IMR-90 (cell line): ENCODE data around the gene GFM2. TPM values are rescaled to one million over a fixed set of nuclear protein-coding genes. Genes with fewer than 3 reads are reported as not detected.

ENCODE experiments used
- ATAC-seq: fragments of 200-7000 bp; cut with Tn5 transposase; 2 replicates; pipeline ENCODE4 v1.9.1; 2020; ENCODE audit warnings: low read depth, mild to moderate bottlenecking, moderate library complexity
- BruUV-seq: library from RNA; stranded (reverse); fragments of 400-500 nt; replicated peaks from 2 replicates; lab custom pipeline; 2021; lab: Mats Ljungman, UMichigan
- CTCF ChIA-PET: fragments of 300-600 bp; formaldehyde crosslinking; extraction: SDS; loops from one replicate; lab custom pipeline; 2021; ENCODE audit warnings: antibody characterized with exemption; lab: Yijun Ruan, JAX
- POLR2A ChIA-PET: fragments of 300-600 bp; sonication (Branson Sonifier 250); formaldehyde crosslinking; loops from one replicate; lab custom pipeline; 2022; ENCODE audit warnings: antibody characterized with exemption; ENCODE audit not compliant: unreplicated experiment; lab: Charles Lee
- DNase-seq: peaks from one replicate; pipeline ENCODE4 v3.0.0; 2013
- H2AFZ ChIP-seq: replicated peaks from 2 replicates; pipeline ENCODE3; 2013; ENCODE audit warnings: low read length, mild to moderate bottlenecking; ENCODE audit not compliant: poor library complexity
- H2AK5ac ChIP-seq: 2 replicates; pipeline ENCODE4 v1.6.1; 2013; ENCODE audit warnings: low read depth, low read length, inconsistent platforms
- H2AK9ac ChIP-seq: replicated peaks from 2 replicates; pipeline ENCODE3; 2013; ENCODE audit warnings: mild to moderate bottlenecking, low read depth, low read length, moderate library complexity; ENCODE audit not compliant: poor library complexity
- H2BK120ac ChIP-seq: 2 replicates; pipeline ENCODE4 v1.6.1; 2013; ENCODE audit warnings: low read depth, low read length, inconsistent platforms
- H2BK15ac ChIP-seq: 3 replicates; pipeline ENCODE4 v1.6.1; 2013; ENCODE audit warnings: low read depth, low read length, inconsistent platforms
- H2BK20ac ChIP-seq: 2 replicates; pipeline ENCODE4 v1.6.1; 2013; ENCODE audit warnings: low read depth, mild to moderate bottlenecking, inconsistent platforms, low read length, moderate library complexity
- H2BK5ac ChIP-seq: 2 replicates; pipeline ENCODE4 v1.6.1; 2013; ENCODE audit warnings: mild to moderate bottlenecking, low read depth, low read length, inconsistent platforms; ENCODE audit not compliant: poor library complexity, severe bottlenecking
- H3K14ac ChIP-seq: replicated peaks from 2 replicates; pipeline ENCODE4 v1.6.1; 2013; ENCODE audit warnings: low read depth, low read length, inconsistent platforms
- H3K18ac ChIP-seq: 2 replicates; pipeline ENCODE4 v1.6.1; 2013; ENCODE audit warnings: low read depth, low read length, control low read depth
- H3K23ac ChIP-seq: 2 replicates; pipeline ENCODE4 v1.6.1; 2013; ENCODE audit warnings: low read depth, low read length, inconsistent platforms
- H3K27ac ChIP-seq: 2 replicates; pipeline ENCODE4 v1.5.1; 2013; ENCODE audit warnings: mild to moderate bottlenecking, control low read depth, low read length; ENCODE audit not compliant: insufficient read depth
- H3K27me3 ChIP-seq: 2 replicates; pipeline ENCODE4 v1.6.1; 2013; ENCODE audit warnings: low read length; ENCODE audit not compliant: control insufficient read depth, insufficient read depth
- H3K36me3 ChIP-seq: 2 replicates; pipeline ENCODE4 v1.6.1; 2013; ENCODE audit warnings: low read length, mixed read lengths; ENCODE audit not compliant: control insufficient read depth, insufficient read depth
- H3K4ac ChIP-seq: 2 replicates; pipeline ENCODE4 v1.6.1; 2013; ENCODE audit warnings: low read depth, low read length, inconsistent platforms
- H3K4me1 ChIP-seq: 2 replicates; pipeline ENCODE4 v1.6.1; 2013; ENCODE audit warnings: low read length, mixed read lengths; ENCODE audit not compliant: control insufficient read depth, insufficient read depth
- H3K4me2 ChIP-seq: 2 replicates; pipeline ENCODE4 v1.6.1; 2013; ENCODE audit warnings: low read depth, mild to moderate bottlenecking, control low read depth, low read length, moderate library complexity
- H3K4me3 ChIP-seq: 2 replicates; pipeline ENCODE4 v1.5.1; 2013; ENCODE audit warnings: low read depth, mild to moderate bottlenecking, control low read depth, low read length, moderate library complexity; ENCODE audit not compliant: insufficient read depth
- H3K56ac ChIP-seq: 2 replicates; pipeline ENCODE4 v1.6.1; 2013; ENCODE audit warnings: low read length, inconsistent platforms; ENCODE audit not compliant: insufficient read depth; ENCODE audit errors: extremely low read depth
- H3K79me1 ChIP-seq, 2 experiments: 2 replicates each; pipeline ENCODE4 v1.6.1; 2013; ENCODE audit warnings: low read length in 2 of 2, inconsistent platforms in 1 of 2, low read depth in 1 of 2
- H3K9ac ChIP-seq: 2 replicates; pipeline ENCODE4 v1.6.1; 2013; ENCODE audit warnings: low read depth, low read length, control low read depth
- H3K9me1 ChIP-seq: 2 replicates; pipeline ENCODE4 v1.6.1; 2013; ENCODE audit warnings: low read length, inconsistent platforms; ENCODE audit not compliant: insufficient read depth
- H3K9me3 ChIP-seq: 2 replicates; pipeline ENCODE4 v1.6.1; 2013; ENCODE audit warnings: low read length; ENCODE audit not compliant: control insufficient read depth, insufficient read depth
- H4K20me1 ChIP-seq: 2 replicates; pipeline ENCODE4 v1.6.1; 2013; ENCODE audit warnings: low read length, inconsistent platforms; ENCODE audit not compliant: insufficient read depth
- H4K5ac ChIP-seq: 2 replicates; pipeline ENCODE4 v1.6.1; 2013; ENCODE audit warnings: mild to moderate bottlenecking, low read depth, low read length, control low read depth
- H4K8ac ChIP-seq, 2 experiments: 2 replicates each; pipeline ENCODE4 v1.6.1; 2013; ENCODE audit warnings: low read depth in 2 of 2, low read length in 2 of 2, control low read depth in 1 of 2, inconsistent platforms in 1 of 2
- H4K91ac ChIP-seq: 2 replicates; pipeline ENCODE4 v1.6.1; 2013; ENCODE audit warnings: low read depth, low read length, inconsistent platforms; ENCODE audit not compliant: insufficient read depth
- BHLHE40 ChIP-seq: fragments of 150-350 bp; IDR thresholded peaks from 2 replicates; pipeline ENCODE4 v1.6.1; 2016; ENCODE audit warnings: mild to moderate bottlenecking, low read depth, low read length
- CEBPB ChIP-seq: IDR thresholded peaks from 2 replicates; pipeline ENCODE4 v1.6.1; 2012; ENCODE audit warnings: low read depth, low read length, improper control_type of control experiment
- CHD1 ChIP-seq: IDR thresholded peaks from 2 replicates; pipeline ENCODE4 v1.6.1; 2012; ENCODE audit warnings: low read depth, low read length, improper control_type of control experiment
- FOS ChIP-seq: fragments of 150-350 bp; IDR thresholded peaks from 2 replicates; pipeline ENCODE4 v1.6.1; 2016; ENCODE audit warnings: low read depth, low read length
- MAFK ChIP-seq: IDR thresholded peaks from 2 replicates; pipeline ENCODE4 v1.6.1; 2012; ENCODE audit warnings: low read depth, low read length, improper control_type of control experiment
- MAZ ChIP-seq: IDR thresholded peaks from 2 replicates; pipeline ENCODE4 v1.6.1; 2012; ENCODE audit warnings: low read depth, mild to moderate bottlenecking, low read length, improper control_type of control experiment, moderate library complexity, borderline replicate concordance
- MXI1 ChIP-seq: IDR thresholded peaks from 2 replicates; pipeline ENCODE4 v1.6.1; 2012; ENCODE audit warnings: low read depth, mild to moderate bottlenecking, low read length, moderate library complexity, borderline replicate concordance
- POLR2A ChIP-seq: IDR thresholded peaks from 2 replicates; pipeline ENCODE4 v1.6.1; 2012; ENCODE audit warnings: mild to moderate bottlenecking, low read depth, low read length
- RAD21 ChIP-seq: IDR thresholded peaks from 2 replicates; pipeline ENCODE4 v1.6.1; 2012; ENCODE audit warnings: low read length, improper control_type of control experiment
- RCOR1 ChIP-seq: IDR thresholded peaks from 2 replicates; pipeline ENCODE4 v1.6.1; 2012; ENCODE audit warnings: mild to moderate bottlenecking, low read length, improper control_type of control experiment; ENCODE audit not compliant: insufficient replicate concordance
- RFX5 ChIP-seq: IDR thresholded peaks from 2 replicates; pipeline ENCODE4 v1.8.0; 2012; ENCODE audit warnings: low read depth, mild to moderate bottlenecking, low read length, moderate library complexity
- SMC3 ChIP-seq: fragments of 150-350 bp; IDR thresholded peaks from 2 replicates; pipeline ENCODE4 v1.6.1; 2016; ENCODE audit warnings: low read depth, mild to moderate bottlenecking, antibody characterized with exemption, low read length, moderate library complexity
- USF2 ChIP-seq: fragments of 150-350 bp; IDR thresholded peaks from 2 replicates; pipeline ENCODE4 v1.6.1; 2017; ENCODE audit warnings: mild to moderate bottlenecking, antibody characterized with exemption, low read length, low read depth
- WGBS, 2 experiments: methylation state at CpG; one replicate each; pipeline versions ENCODE4 v1.1.5 to v1.1.7; 2013; ENCODE audit warnings: missing lambda C conversion rate in 2 of 2; ENCODE audit not compliant: insufficient read length in 1 of 2; ENCODE audit errors: extremely low coverage in 2 of 2; 5-methylcytosine and 5-hydroxymethylcytosine counted together
- dilution Hi-C: fragments of 300-500 bp; cut with HindIII; formaldehyde crosslinking; loops from one replicate; pipeline ENCODE4 v1.14.3; 2018; ENCODE audit warnings: low sequenced_read_pairs; ENCODE audit not compliant: unreplicated experiment
- in situ Hi-C: fragments of 300-500 bp; cut with MboI; formaldehyde crosslinking; loops from 3 replicates; pipeline ENCODE4 v1.14.3; 2019; ENCODE audit warnings: low sequenced_read_pairs, inconsistent platforms, mixed read lengths
- intact Hi-C: fragments of 100-400 bp; cut with micrococcal nuclease; formaldehyde crosslinking; loops from 2 replicates; pipeline ENCODE4 v1.10.0; 2022
- polyA plus RNA-seq, 3 experiments: library from polyadenylated mRNA; depleted of rRNA; stranded (reverse); fragments of >200 nt; gene quantifications; 2 replicates each; pipeline ENCODE4 v1.2.3, GENCODE V29; 2012; ENCODE audit warnings: low replicate concordance in 1 of 3
- total RNA-seq: library from RNA; depleted of rRNA; stranded (reverse); fragments of >200 nt; gene quantifications from 2 replicates; pipeline ENCODE4 v1.2.3, GENCODE V29; 2012
- TF ChIP-seq, protein P1 (sequence below): fragments of 150-350 bp; IDR thresholded peaks from 2 replicates; pipeline ENCODE4 v1.6.1; 2016; ENCODE audit warnings: low read depth, mild to moderate bottlenecking, low read length, moderate library complexity, borderline replicate concordance
- TF ChIP-seq, protein P2 (sequence below): conservative IDR thresholded peaks from 2 replicates; pipeline ENCODE4 v1.5.1; 2012; ENCODE audit warnings: mild to moderate bottlenecking, low read depth, low read length, improper control_type of control experiment

The GFM2 gene
- total and polyA plus RNA-seq, 2 of the 4 experiments (the other 2 are of a cell fraction): 23.3 to 45.7 TPM

- no peak for TF ChIP-seq SMC3
- TF ChIP-seq BHLHE40: no peak
- no peak for TF ChIP-seq CHD1
- TF ChIP-seq FOS: no peak
- TF ChIP-seq MXI1: no peak
- no peak for TF ChIP-seq MAFK
- no peak for TF ChIP-seq RAD21
- TF ChIP-seq POLR2A: no peak
- no peak for TF ChIP-seq MAZ
- TF ChIP-seq, protein P1, sequence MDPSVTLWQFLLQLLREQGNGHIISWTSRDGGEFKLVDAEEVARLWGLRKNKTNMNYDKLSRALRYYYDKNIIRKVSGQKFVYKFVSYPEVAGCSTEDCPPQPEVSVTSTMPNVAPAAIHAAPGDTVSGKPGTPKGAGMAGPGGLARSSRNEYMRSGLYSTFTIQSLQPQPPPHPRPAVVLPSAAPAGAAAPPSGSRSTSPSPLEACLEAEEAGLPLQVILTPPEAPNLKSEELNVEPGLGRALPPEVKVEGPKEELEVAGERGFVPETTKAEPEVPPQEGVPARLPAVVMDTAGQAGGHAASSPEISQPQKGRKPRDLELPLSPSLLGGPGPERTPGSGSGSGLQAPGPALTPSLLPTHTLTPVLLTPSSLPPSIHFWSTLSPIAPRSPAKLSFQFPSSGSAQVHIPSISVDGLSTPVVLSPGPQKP: no peak
- TF ChIP-seq CEBPB: no peak
- no peak for TF ChIP-seq USF2
- no peak for TF ChIP-seq RCOR1
- TF ChIP-seq, protein P2, sequence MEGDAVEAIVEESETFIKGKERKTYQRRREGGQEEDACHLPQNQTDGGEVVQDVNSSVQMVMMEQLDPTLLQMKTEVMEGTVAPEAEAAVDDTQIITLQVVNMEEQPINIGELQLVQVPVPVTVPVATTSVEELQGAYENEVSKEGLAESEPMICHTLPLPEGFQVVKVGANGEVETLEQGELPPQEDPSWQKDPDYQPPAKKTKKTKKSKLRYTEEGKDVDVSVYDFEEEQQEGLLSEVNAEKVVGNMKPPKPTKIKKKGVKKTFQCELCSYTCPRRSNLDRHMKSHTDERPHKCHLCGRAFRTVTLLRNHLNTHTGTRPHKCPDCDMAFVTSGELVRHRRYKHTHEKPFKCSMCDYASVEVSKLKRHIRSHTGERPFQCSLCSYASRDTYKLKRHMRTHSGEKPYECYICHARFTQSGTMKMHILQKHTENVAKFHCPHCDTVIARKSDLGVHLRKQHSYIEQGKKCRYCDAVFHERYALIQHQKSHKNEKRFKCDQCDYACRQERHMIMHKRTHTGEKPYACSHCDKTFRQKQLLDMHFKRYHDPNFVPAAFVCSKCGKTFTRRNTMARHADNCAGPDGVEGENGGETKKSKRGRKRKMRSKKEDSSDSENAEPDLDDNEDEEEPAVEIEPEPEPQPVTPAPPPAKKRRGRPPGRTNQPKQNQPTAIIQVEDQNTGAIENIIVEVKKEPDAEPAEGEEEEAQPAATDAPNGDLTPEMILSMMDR: no peak
- no peak for TF ChIP-seq RFX5
- no peak overlapping the region for H4K5ac ChIP-seq
- H4K20me1 ChIP-seq: no peaks in the 10 kb centered on the region
These were observed 11.7 kb upstream of the GFM2 start for GRCh38 chr5:74778609-74779008.

More at GRCh38 chr5:74778609-74779008, 11.7 kb upstream of the GFM2 start:
- Histone ChIP-seq H3K9me1 (no peaks in the 10 kb centered on the region; the same call in 1 of the 2 replicates), H3K4me2 (no peak overlapping the region), H3K18ac (no peak overlapping the region), H3K9me3 (no peaks in the 10 kb centered on the region), H2AFZ (no peak overlapping the region), H3K27me3 (no peaks in the 10 kb centered on the region), H2BK20ac (no peak overlapping the region), H2AK5ac (no peak overlapping the region), H3K27ac (no peak overlapping the region), H3K4me1 (no peaks in the 10 kb centered on the region), H4K8ac (no peak overlapping the region), H2BK120ac (no peak overlapping the region), H4K91ac (no peak overlapping the region), H3K56ac (no peak overlapping the region), H2BK15ac (no peak overlapping the region), H2BK5ac (no peak overlapping the region), H3K79me1 (no peaks in the 10 kb centered on the region), H3K4me3 (no peak overlapping the region), H3K36me3 (peaks cover 17% of the 10 kb centered on the region), H3K23ac (no peak overlapping the region), H3K14ac (no peak overlapping the region), H3K4ac (no peak overlapping the region), H3K9ac (no peak overlapping the region), H2AK9ac (no peak overlapping the region)
- DNase-seq: no peak
- dilution Hi-C loops: no loop called here
- ChIA-PET POLR2A (no interaction called here), CTCF (no interaction called here)
- ATAC-seq: no peak
- in situ Hi-C loops: loop anchor here (10.0 kb wide), 1 partner anchor 136 kb away; no protein-coding TSS in a partner anchor
- BruUV-seq: no TSS peak
- WGBS, 2 experiments: no CpG with 5 or more reads among the region's 2 CpGs
- intact Hi-C loops: no loop called here
